ENCODE results near the gene LRFN3. TPM values are rescaled to one million over a fixed set of nuclear protein-coding genes. Genes with fewer than 3 reads are reported as not detected.
"Not testable (repeated sequence)": the region's sequence is repeated elsewhere in the genome, so short reads cannot be mapped to it uniquely, and the experiment has no call there.

The LRFN3 gene
- total RNA-seq, 1 donor from 2014 or later = 11.6 TPM

DNA sequence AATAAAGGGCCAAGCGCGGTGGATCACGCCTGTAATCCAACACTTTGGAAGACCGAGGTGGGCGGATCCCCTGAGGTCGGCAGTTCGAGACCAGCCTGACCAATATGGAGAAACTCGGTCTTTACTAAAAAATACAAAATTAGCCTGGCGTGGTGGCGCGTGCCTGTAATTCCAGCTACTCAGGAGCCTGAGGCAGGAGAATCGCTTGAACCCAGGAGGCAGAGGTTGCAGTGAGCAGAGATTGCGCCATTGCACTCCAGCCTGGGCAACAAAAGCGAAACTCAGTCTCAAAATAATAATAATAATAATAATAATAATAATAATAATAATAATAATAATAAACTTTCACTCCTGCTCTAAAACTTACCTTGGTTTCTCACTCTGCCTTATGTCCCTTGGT lies 25.8 kb upstream of the LRFN3 start:
- DNase-seq (ENCODE audit: low spot score); H3K27ac Mint-ChIP-seq; H3K36me3 Mint-ChIP-seq (ENCODE audit: low read depth); H3K9me3 Mint-ChIP-seq; intact Hi-C loops (cut with micrococcal nuclease); H3K4me3 Mint-ChIP-seq; H3K27me3 Mint-ChIP-seq (ENCODE audit: insufficient read depth): not testable (repeated sequence)
- H3K4me1 Mint-ChIP-seq (ENCODE audit: low read depth) = peaks cover 11% of the 10 kb centered on the region

DNA sequence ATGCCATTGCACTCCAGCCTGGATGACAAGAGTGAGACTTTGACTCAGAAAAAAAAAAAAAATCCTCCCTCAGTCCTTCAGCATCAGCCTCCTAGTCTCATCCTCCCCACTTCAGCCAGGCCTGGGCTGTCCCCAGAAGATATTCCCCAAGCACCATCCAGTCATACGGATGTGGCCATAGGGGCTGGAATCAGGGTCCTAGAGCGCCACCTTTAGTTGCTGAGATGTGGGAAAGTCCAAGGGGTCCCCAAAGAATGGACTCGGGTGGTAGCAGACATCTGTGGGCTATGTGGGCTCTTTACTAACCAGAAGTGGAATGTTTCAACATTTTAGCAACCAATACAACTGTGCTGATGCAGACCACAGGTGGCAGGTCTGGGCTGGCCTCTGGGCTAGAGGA lies 25.0 kb upstream of the LRFN3 start:
- H3K27ac Mint-ChIP-seq = no peak overlapping the region
- intact Hi-C loops (cut with micrococcal nuclease) = no loop called here
- no peak for DNase-seq (ENCODE audit: low spot score)

DNA sequence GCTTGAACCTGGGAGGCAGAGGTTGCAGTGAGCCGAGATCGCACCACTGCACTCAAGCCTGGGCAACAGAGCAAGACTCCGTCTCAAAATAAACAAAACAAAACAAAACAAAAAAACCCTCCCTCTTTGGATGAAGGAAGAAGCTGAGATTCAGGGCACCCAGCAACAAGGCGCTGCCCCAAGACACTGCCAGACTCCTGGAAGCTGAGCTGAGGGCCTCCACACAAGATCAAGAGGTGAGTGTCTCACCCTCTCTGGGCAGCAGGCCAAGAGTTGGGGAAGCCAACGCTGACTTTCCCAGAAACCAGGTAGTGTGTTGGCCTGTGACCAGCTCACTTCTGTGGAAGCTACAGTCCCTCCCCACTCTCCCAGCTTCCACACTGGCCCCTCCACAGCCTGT lies 24.4 kb upstream of the LRFN3 start:
- Mint-ChIP-seq H3K4me3 (no peak overlapping the region), H3K9me3 (no peaks in the 10 kb centered on the region)

More for the DNA sequence above, 25.0 kb upstream of the LRFN3 start:
- peaks cover 11% of the 10 kb centered on the region for H3K4me1 Mint-ChIP-seq (ENCODE audit: low read depth)
- H3K36me3 Mint-ChIP-seq (ENCODE audit: low read depth) = no peaks in the 10 kb centered on the region
- H3K27me3 Mint-ChIP-seq (ENCODE audit: insufficient read depth) = peaks cover 3% of the 10 kb centered on the region
- H3K9me3 Mint-ChIP-seq = no peaks in the 10 kb centered on the region
- H3K4me3 Mint-ChIP-seq = no peak overlapping the region

DNA sequence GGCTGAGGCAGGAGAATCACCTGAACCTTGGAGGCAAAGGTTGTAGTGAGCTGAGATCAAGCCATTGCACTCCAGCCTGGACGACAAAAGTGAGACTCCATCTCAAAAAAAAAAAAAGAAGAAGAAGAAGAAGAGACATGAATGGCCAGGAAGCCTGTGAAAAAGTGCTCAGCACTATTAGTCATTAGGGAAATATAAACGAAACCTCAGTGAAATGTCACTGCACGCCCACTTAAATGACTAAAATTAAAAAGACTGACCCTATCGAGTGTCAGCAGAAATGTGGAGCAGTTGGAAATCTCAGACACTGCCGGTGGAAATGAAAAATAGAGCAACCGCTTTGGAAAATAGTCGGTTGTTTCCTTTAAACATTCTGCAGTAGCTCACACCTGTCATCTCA lies 22.6 kb upstream of the LRFN3 start:
- peaks cover 11% of the 10 kb centered on the region for H3K4me1 Mint-ChIP-seq (ENCODE audit: low read depth)

More for the DNA sequence above, 24.4 kb upstream of the LRFN3 start:
- intact Hi-C loops (cut with micrococcal nuclease) = no loop called here
- no peak for DNase-seq (ENCODE audit: low spot score)
- H3K27me3 Mint-ChIP-seq (ENCODE audit: insufficient read depth) = peaks cover 4% of the 10 kb centered on the region
- no peak overlapping the region for H3K27ac Mint-ChIP-seq
- H3K4me1 Mint-ChIP-seq (ENCODE audit: low read depth) = peaks cover 11% of the 10 kb centered on the region
- no peaks in the 10 kb centered on the region for H3K36me3 Mint-ChIP-seq (ENCODE audit: low read depth)

DNA sequence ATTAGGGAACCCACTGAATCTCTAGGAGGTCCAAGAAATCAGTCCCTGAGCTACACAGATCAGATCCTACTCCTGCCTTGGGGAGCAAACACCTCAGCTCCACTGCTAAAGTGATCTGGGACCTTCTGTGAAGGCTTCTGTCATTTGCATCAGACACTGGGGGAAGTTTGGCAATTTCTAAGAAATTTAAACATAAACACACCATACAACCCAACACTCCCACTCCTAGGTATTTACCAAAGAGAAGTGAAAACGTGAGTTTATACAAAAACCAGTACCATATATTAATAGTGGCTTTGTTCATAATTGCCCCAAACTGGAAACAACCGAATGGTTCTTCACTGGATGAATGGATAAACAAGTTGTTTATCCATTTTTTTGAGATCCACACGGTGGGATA lies 20.7 kb upstream of the LRFN3 start:
- no peak overlapping the region for H3K27ac Mint-ChIP-seq
- no peaks in the 10 kb centered on the region for H3K9me3 Mint-ChIP-seq
- no peaks in the 10 kb centered on the region for H3K4me1 Mint-ChIP-seq (ENCODE audit: low read depth)
- no peak overlapping the region for H3K4me3 Mint-ChIP-seq
- H3K27me3 Mint-ChIP-seq (ENCODE audit: insufficient read depth) = peaks cover 6% of the 10 kb centered on the region
- intact Hi-C loops (cut with micrococcal nuclease) = loop anchor here (2.0 kb wide), 1 partner anchor 17 kb away; no protein-coding TSS in a partner anchor
- no peak for DNase-seq (ENCODE audit: low spot score)
- no peaks in the 10 kb centered on the region for H3K36me3 Mint-ChIP-seq (ENCODE audit: low read depth)

More for the DNA sequence above, 22.6 kb upstream of the LRFN3 start:
- H3K27ac Mint-ChIP-seq = no peak overlapping the region
- H3K4me3 Mint-ChIP-seq = no peak overlapping the region
- peaks cover 4% of the 10 kb centered on the region for H3K27me3 Mint-ChIP-seq (ENCODE audit: insufficient read depth)
- no peak for DNase-seq (ENCODE audit: low spot score)
- H3K36me3 Mint-ChIP-seq (ENCODE audit: low read depth) = no peaks in the 10 kb centered on the region
- intact Hi-C loops (cut with micrococcal nuclease) = no loop called here
- no peaks in the 10 kb centered on the region for H3K9me3 Mint-ChIP-seq

DNA sequence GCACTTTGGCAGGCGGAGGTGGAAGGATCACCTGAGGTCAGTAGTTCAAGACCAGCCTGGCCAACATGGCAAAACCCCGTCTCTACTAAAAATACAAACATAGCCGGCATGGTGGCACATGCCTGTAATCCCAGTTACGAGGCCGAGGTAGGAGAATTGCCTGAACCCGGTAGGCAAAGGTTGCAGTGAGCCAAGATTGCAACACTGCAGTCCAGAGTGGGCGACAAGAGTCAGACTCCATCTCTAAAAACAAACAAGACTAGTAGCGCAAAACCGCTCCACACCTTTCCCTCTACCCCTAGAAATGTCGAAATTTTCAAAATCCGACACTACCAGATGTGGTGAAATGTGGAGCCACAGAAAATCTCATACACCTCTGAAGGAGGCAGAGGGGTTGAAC lies 16.9 kb upstream of the LRFN3 start:
- H3K9me3 Mint-ChIP-seq = no peaks in the 10 kb centered on the region
- no peaks in the 10 kb centered on the region for H3K4me1 Mint-ChIP-seq (ENCODE audit: low read depth)
- DNase-seq (ENCODE audit: low spot score) = no peak
- no peaks in the 10 kb centered on the region for H3K36me3 Mint-ChIP-seq (ENCODE audit: low read depth)
- peaks cover 9% of the 10 kb centered on the region for H3K27me3 Mint-ChIP-seq (ENCODE audit: insufficient read depth)
- intact Hi-C loops (cut with micrococcal nuclease) = no loop called here
- no peak overlapping the region for H3K27ac Mint-ChIP-seq
- H3K4me3 Mint-ChIP-seq = no peak overlapping the region

DNA sequence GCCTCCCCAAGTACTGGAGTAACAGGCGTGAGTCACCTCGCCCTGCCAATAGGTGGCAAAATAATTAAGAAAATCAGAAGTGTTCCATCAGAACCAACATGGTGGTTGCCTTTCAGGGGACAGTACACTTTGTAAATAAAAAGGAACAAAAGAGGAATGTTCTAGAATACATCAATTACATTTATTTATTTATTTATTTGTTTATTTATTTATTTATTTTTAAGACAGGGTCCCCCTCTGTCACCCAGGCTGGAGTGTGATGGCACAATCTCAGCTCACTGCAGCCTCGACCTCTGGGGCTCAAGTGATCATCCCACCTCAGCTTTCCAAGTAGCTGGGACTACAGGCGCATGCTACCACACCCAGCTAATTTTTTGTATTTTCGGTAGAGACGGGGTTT lies 15.2 kb upstream of the LRFN3 start:
- Mint-ChIP-seq H3K36me3 (ENCODE audit: low read depth) (peaks cover 2% of the 10 kb centered on the region), H3K27me3 (ENCODE audit: insufficient read depth) (peaks cover 10% of the 10 kb centered on the region), H3K27ac (no peak overlapping the region), H3K9me3 (peaks cover 11% of the 10 kb centered on the region), H3K4me3 (no peak overlapping the region), H3K4me1 (ENCODE audit: low read depth) (no peaks in the 10 kb centered on the region)
- DNase-seq (ENCODE audit: low spot score) = no peak
- intact Hi-C loops (cut with micrococcal nuclease) = no loop called here

DNA sequence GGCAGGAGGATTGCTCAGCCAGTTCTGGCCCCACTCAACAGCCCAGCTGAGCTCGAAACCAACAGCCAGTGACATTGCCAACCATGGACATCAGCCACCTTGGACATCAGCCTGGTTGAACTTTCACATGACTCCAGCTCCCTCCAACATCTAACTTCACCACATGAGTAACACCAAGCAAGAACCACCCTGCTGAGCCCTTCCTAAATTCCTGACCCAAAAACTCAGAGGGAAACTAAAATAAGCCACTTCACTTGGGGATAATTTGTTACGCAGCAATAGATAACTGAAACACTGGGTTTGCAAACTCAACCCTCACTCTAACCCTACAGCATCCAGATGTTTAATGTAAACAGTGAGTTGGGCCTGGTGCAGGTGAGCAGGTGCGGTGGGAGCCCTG lies 10.7 kb upstream of the LRFN3 start:
- H3K27ac Mint-ChIP-seq = no peak overlapping the region
- H3K27me3 Mint-ChIP-seq (ENCODE audit: insufficient read depth) = peaks cover 6% of the 10 kb centered on the region
- H3K4me1 Mint-ChIP-seq (ENCODE audit: low read depth) = peaks cover 9% of the 10 kb centered on the region
- no peak overlapping the region for H3K4me3 Mint-ChIP-seq
- DNase-seq (ENCODE audit: low spot score) = no peak
- peaks cover 15% of the 10 kb centered on the region for H3K9me3 Mint-ChIP-seq
- H3K36me3 Mint-ChIP-seq (ENCODE audit: low read depth) = peaks cover 5% of the 10 kb centered on the region
- intact Hi-C loops (cut with micrococcal nuclease) = no loop called here

DNA sequence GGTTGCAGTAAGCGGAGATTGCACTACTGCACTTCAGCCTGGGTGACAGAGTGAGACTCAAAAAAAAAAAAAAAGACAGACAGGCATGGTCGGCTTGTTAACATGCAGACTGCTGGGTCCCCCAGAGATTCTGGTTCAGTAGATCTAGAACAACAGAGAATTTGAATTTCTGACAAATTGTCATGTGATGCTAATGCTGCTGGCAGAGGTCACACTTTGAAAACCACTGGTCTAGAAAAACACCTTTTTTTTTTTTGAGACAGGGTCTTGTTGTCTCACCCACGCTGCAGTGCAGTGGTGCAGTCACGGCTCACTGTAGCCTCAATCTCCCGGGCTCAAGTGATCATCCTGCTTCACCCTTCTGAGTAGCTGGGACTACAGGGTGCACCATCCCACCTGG lies 7.7 kb upstream of the LRFN3 start:
- DNase-seq (ENCODE audit: low spot score) = no peak
- H3K9me3 Mint-ChIP-seq = peaks cover 15% of the 10 kb centered on the region
- no peak overlapping the region for H3K27ac Mint-ChIP-seq
- peaks cover 5% of the 10 kb centered on the region for H3K36me3 Mint-ChIP-seq (ENCODE audit: low read depth)
- intact Hi-C loops (cut with micrococcal nuclease) = no loop called here
- H3K4me3 Mint-ChIP-seq = no peak overlapping the region
- H3K4me1 Mint-ChIP-seq (ENCODE audit: low read depth) = peaks cover 23% of the 10 kb centered on the region
- H3K27me3 Mint-ChIP-seq (ENCODE audit: insufficient read depth) = peaks cover 6% of the 10 kb centered on the region

DNA sequence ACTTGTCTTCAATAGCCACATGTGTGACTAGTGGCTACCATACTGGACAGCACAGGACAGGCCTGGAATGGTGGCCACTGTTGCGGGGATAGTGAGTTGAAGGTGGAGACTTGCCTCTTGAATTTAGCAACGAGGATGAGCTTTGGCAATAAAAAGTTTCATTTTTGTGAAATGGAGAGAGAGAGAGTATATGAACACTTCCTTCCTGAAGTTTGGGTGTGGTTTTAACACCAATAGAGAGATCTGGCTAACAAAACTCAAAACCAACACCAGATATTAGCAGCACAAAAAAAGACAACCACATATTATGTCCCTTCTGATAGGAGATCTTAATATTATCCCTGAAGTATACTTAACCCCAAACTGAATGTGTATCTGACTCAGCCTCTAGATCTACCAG lies 6.3 kb upstream of the LRFN3 start:
- Mint-ChIP-seq H3K36me3 (ENCODE audit: low read depth) (peaks cover 5% of the 10 kb centered on the region), H3K27me3 (ENCODE audit: insufficient read depth) (peaks cover 3% of the 10 kb centered on the region), H3K4me1 (ENCODE audit: low read depth) (peaks cover 23% of the 10 kb centered on the region), H3K4me3 (peak overlapping the region; percentile 40), H3K27ac (peak overlapping the region; percentile 89), H3K9me3 (peaks cover 15% of the 10 kb centered on the region)
- no peak for DNase-seq (ENCODE audit: low spot score)
- intact Hi-C loops (cut with micrococcal nuclease) = loop anchor here (2.0 kb wide), 1 partner anchor 185 kb away; the partner anchor contains the start of genes PSENEN and U2AF1L4

DNA sequence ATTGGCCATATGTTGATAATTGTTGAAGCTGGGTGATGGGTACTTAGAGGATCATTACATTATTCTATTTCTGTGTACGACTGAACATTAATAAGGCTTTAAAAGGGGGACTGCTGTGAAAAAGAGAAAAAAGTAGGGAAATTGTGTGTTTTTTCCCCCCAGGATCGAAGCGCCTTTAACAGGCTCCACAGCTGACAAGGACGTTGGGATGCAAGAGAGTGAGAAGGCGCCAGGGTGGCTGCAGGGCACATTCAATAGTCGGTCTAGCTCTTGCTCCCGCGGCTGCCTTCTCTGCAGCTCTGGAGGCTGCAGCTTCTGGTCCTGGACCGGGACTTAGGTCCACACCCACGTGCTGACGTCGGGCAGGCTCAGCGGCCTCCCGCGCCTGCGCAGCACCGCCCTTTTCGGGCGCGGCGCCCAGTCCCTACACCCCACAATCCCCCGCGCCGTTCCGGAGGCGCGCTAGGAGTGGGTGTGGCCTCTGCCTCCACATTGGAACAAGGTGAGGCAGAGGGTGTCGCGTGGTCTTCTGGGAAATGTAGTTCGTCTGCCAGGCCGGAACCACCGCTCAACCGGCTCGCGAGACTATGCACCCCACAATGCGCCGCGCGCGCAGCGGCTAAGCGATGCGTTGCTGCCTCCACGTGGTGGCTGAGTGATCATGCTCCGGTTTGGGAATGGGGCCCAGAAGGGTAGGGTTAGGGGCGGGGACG lies 4.9 kb upstream of the LRFN3 start:
- intact Hi-C loops (cut with micrococcal nuclease) = loop anchor here (1.0 to 2.0 kb wide), 13 partner anchors 32 to 288 kb away; partner anchors contain the start of genes COX6B1, LIN37, PROSER3 and PSENEN
- peaks cover under 1% of the 10 kb centered on the region for H3K9me3 Mint-ChIP-seq
- peak overlapping the region; percentile 81 for H3K27ac Mint-ChIP-seq
- peaks cover 30% of the 10 kb centered on the region for H3K4me1 Mint-ChIP-seq (ENCODE audit: low read depth)
- no peaks in the 10 kb centered on the region for H3K36me3 Mint-ChIP-seq (ENCODE audit: low read depth)
- H3K4me3 Mint-ChIP-seq = peak overlapping the region; percentile 70
- no peaks in the 10 kb centered on the region for H3K27me3 Mint-ChIP-seq (ENCODE audit: insufficient read depth)
- DNase-seq (ENCODE audit: low spot score) = peak; percentile 100

DNA sequence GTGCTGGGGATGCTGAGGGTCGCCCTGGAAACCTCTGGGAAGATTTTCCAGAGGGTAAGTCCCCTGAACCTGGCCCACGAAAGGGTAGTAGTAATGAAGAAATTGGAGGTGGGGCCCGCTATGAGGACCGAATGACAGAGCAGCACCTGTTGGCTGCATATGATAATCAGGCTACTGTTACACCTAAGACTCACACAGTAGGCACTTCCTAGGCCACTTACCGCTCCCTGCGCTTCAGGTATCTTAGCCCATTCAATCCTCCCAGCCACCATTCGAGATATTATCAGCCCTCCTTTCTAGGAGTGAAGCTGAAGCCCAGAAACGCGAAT lies 4.3 kb upstream of the LRFN3 start:
- intact Hi-C loops (cut with micrococcal nuclease) = loop anchor here (1.0 to 2.0 kb wide), 13 partner anchors 33 to 289 kb away; partner anchors contain the start of genes COX6B1, LIN37, PROSER3 and PSENEN
- peak overlapping the region; percentile 47 for H3K27ac Mint-ChIP-seq
- no peak overlapping the region for H3K4me3 Mint-ChIP-seq
- peaks cover 30% of the 10 kb centered on the region for H3K4me1 Mint-ChIP-seq (ENCODE audit: low read depth)
- no peak for DNase-seq (ENCODE audit: low spot score)
- no peaks in the 10 kb centered on the region for H3K36me3 Mint-ChIP-seq (ENCODE audit: low read depth)
- H3K27me3 Mint-ChIP-seq (ENCODE audit: insufficient read depth) = no peaks in the 10 kb centered on the region
- no peaks in the 10 kb centered on the region for H3K9me3 Mint-ChIP-seq

DNA sequence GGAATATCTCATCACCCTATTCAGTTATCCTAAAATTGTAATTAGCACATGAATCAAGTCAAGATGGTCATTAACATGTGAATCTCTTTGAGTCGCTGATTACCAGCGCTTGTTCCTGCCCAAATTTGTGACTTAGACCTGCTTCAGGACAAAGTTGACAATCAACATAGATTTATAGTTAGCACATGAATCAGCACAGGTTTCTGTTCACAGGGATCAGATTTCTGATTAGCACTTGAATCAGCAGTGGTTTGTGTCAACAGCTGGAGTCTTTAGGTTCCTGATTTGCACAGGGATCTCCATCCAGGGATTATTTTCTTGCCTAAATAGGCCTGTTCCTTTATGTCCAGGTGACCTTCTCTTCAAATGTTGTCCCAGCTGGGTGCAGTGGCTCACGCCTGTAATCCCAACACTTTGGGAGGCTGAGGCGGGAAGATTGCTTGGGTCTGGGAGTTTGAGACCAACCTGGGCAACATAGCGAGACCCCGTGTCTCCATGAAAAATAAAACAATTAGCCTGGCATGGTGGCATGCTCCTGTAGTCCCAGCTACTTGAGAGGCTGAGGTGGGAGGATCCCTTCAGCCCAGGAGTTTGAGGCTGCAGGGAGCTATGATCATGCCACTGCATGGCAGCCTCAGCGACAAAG lies 3.8 kb upstream of the LRFN3 start:
- Mint-ChIP-seq H3K9me3 (no peaks in the 10 kb centered on the region), H3K27me3 (ENCODE audit: insufficient read depth) (no peaks in the 10 kb centered on the region), H3K27ac (no peak overlapping the region), H3K36me3 (ENCODE audit: low read depth) (no peaks in the 10 kb centered on the region), H3K4me3 (peak overlapping the region; percentile 8), H3K4me1 (ENCODE audit: low read depth) (peaks cover 30% of the 10 kb centered on the region)
- intact Hi-C loops (cut with micrococcal nuclease) = no loop called here
- no peak for DNase-seq (ENCODE audit: low spot score)
